A549 treated with GW870086 at 1 μM for 4 hours (cell line): Measurements from ENCODE around the gene TAPBPL. TPM values are rescaled to one million over a fixed set of nuclear protein-coding genes. Genes with fewer than 3 reads are reported as not detected.

ENCODE experiments used
- total RNA-seq: library from RNA; stranded (reverse); fragments of 200-300 nt; extraction: Qiagen RNA extraction; gene quantifications from 5 replicates; pipeline ENCODE4 v1.2.3, GENCODE V29; 2022; ENCODE audit warnings: low read depth

TAPBPL gene
- total RNA-seq, result 3.3 to 4.7 TPM (median 3.8 TPM) in 5 replicates

GRCh38 chr12:6451348-6452244 is at the start of gene TAPBPL:
Gene TAPBPL (plus strand): TSS chr12:6452042. CDS start chr12:6452249, 207 bp downstream.

GRCh38 chr12:6444704-6445688 is 6.8 kb upstream of the TAPBPL start, which contains the start of gene CD27:
Gene CD27 (plus strand): TSS chr12:6444955. CDS start chr12:6445096, 141 bp downstream.

GRCh38 chr12:6470375-6471163 is 18.7 kb downstream of the TAPBPL start, which contains the start of gene VAMP1:
Gene VAMP1 (minus strand): TSS chr12:6470677. CDS start chr12:6470531, 146 bp downstream.

GRCh38 chr12:6492838-6493496 is 41.1 kb downstream of the TAPBPL start, which contains the start of gene MRPL51:
Gene MRPL51 (minus strand): TSS chr12:6493262. CDS start chr12:6493136, 126 bp downstream.

GRCh38 chr12:6493497-6494257 is 41.8 kb downstream of the TAPBPL start, which contains the start of gene NCAPD2:
Gene NCAPD2 (plus strand): TSS chr12:6494102. CDS start chr12:6495099, 997 bp downstream.

Other genes starting within 250 kb of the TAPBPL start
- gene PLEKHG6, start 141.4 kb upstream of the TAPBPL start, total RNA-seq, result 0.23 to 0.64 TPM (median 0.38 TPM) in 5 replicates
- gene TNFRSF1A, start 110.0 kb upstream of the TAPBPL start, total RNA-seq, result 393 to 727 TPM (median 502 TPM) in 5 replicates
- gene SCNN1A, start 76.5 kb upstream of the TAPBPL start, total RNA-seq, result 12.4 to 15.8 TPM (median 13.7 TPM) in 5 replicates
- gene LTBR, start 67.9 kb upstream of the TAPBPL start, total RNA-seq, result 190 to 234 TPM (median 229 TPM) in 5 replicates
- not detected in 5 replicates for gene CD27, start 7.1 kb upstream of the TAPBPL start, total RNA-seq
- 9.8 to 12.0 TPM (median 11.0 TPM) in 5 replicates for gene VAMP1, start 18.6 kb downstream of the TAPBPL start, total RNA-seq
- 293 to 351 TPM (median 319 TPM) in 5 replicates for gene MRPL51, start 41.2 kb downstream of the TAPBPL start, total RNA-seq
- 49.8 to 66.2 TPM (median 58.4 TPM) in 5 replicates for gene NCAPD2, start 42.1 kb downstream of the TAPBPL start, total RNA-seq
- gene GAPDH, start 82.5 kb downstream of the TAPBPL start, total RNA-seq, result 6,831 to 9,120 TPM (median 8,658 TPM) in 5 replicates
- gene IFFO1, start 104.0 kb downstream of the TAPBPL start, total RNA-seq, result 1.9 to 3.4 TPM (median 2.1 TPM) in 5 replicates
- 96.4 to 107 TPM (median 104 TPM) in 5 replicates for gene NOP2, start 116.2 kb downstream of the TAPBPL start, total RNA-seq
- 64.0 to 70.4 TPM (median 64.3 TPM) in 5 replicates for gene CHD4, start 155.3 kb downstream of the TAPBPL start, total RNA-seq
- gene LPAR5, start 183.9 kb downstream of the TAPBPL start, total RNA-seq, result 0.55 to 0.97 TPM (median 0.65 TPM) in 5 replicates
- 0.19 to 0.24 TPM (median 0.19 TPM) in 3 of 5 replicates, not detected in the others for gene ACRBP, start 195.4 kb downstream of the TAPBPL start, total RNA-seq
- 11.2 to 16.5 TPM (median 14.6 TPM) in 5 replicates for gene ING4, start 211.1 kb downstream of the TAPBPL start, total RNA-seq
- 50.8 to 60.2 TPM (median 56.8 TPM) in 5 replicates for gene ZNF384, start 237.3 kb downstream of the TAPBPL start, total RNA-seq
- gene PIANP, start 248.8 kb downstream of the TAPBPL start, total RNA-seq, result 0.95 to 1.5 TPM (median 0.97 TPM) in 5 replicates